ENCODE data around the gene RAPGEF5.
"Not testable (repeated sequence)": the region's sequence is repeated elsewhere in the genome, so short reads cannot be mapped to it uniquely, and the experiment has no call there.

DNA sequence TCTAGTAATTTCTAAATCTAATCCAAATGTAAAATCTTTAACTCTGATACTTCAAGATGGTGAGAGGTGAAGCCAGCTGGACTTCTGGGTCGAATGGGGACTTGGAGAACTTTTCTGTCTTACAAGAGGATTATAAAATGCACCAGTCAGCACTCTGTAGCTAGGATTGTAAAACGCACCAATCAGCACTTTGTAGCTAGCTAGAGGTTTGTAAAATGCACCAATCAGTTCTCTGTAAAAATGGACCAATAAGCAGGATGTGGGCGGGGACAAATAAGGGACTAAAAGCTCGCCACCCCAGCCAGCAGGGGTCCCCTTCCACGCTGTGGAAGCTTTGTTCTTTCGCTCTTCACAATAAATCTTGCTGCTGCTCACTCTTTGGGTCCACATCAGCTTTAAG lies 278.1 kb downstream of the RAPGEF5 start:
- TF ChIP-seq EZH2 (IDR thresholded peaks at IDR 0.05; ENCODE audit: borderline replicate concordance, low read depth, low read length, severe bottlenecking); POLR2A (IDR thresholded peaks at IDR 0.05; ENCODE audit: low read depth, low read length); GATA2 (IDR thresholded peaks at IDR 0.05; ENCODE audit: insufficient read depth, insufficient read length, low read depth, low read length): not testable (repeated sequence)
- TF ChIP-seq, protein P1, sequence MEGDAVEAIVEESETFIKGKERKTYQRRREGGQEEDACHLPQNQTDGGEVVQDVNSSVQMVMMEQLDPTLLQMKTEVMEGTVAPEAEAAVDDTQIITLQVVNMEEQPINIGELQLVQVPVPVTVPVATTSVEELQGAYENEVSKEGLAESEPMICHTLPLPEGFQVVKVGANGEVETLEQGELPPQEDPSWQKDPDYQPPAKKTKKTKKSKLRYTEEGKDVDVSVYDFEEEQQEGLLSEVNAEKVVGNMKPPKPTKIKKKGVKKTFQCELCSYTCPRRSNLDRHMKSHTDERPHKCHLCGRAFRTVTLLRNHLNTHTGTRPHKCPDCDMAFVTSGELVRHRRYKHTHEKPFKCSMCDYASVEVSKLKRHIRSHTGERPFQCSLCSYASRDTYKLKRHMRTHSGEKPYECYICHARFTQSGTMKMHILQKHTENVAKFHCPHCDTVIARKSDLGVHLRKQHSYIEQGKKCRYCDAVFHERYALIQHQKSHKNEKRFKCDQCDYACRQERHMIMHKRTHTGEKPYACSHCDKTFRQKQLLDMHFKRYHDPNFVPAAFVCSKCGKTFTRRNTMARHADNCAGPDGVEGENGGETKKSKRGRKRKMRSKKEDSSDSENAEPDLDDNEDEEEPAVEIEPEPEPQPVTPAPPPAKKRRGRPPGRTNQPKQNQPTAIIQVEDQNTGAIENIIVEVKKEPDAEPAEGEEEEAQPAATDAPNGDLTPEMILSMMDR (IDR thresholded peaks at IDR 0.05; ENCODE audit: extremely low read depth in 1 of 2, insufficient read depth in 1 of 2, low read depth in 1 of 2, low read length in 2 of 2) = not testable (repeated sequence)

Measured in endothelial cell of umbilical vein (primary cell).